ENCODE results near the gene DENND1A.

Gene DENND1A

DNA sequence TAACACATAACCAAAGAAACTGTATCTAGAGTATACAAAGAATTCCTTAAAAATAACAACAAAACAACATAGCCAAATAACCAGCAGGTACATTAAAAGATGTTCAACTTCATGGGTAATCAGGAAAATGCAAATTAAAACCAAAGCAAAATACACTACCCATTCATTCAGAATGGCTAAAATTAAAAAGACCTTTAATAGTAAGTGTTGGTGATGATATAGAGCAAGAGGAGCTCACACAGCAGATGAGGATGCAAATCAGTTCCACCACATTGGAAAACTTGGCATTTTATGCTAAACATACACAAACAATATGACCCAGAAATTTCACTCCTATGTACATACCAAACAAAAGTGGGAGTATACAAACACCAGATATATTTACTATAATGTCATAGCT lies 97.8 kb downstream of the DENND1A start:
- intact Hi-C loops (cut with DNase I; ENCODE audit: low total_unique reads), result no loop called here
- peaks cover 0 to 5% (median 0%) of the 10 kb centered on the region in 4 donors for H3K4me1 ChIP-seq
- H3K27ac ChIP-seq, result no peak overlapping the region
- DNase-seq, result no peak
- TF ChIP-seq, protein P1, sequence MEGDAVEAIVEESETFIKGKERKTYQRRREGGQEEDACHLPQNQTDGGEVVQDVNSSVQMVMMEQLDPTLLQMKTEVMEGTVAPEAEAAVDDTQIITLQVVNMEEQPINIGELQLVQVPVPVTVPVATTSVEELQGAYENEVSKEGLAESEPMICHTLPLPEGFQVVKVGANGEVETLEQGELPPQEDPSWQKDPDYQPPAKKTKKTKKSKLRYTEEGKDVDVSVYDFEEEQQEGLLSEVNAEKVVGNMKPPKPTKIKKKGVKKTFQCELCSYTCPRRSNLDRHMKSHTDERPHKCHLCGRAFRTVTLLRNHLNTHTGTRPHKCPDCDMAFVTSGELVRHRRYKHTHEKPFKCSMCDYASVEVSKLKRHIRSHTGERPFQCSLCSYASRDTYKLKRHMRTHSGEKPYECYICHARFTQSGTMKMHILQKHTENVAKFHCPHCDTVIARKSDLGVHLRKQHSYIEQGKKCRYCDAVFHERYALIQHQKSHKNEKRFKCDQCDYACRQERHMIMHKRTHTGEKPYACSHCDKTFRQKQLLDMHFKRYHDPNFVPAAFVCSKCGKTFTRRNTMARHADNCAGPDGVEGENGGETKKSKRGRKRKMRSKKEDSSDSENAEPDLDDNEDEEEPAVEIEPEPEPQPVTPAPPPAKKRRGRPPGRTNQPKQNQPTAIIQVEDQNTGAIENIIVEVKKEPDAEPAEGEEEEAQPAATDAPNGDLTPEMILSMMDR (IDR thresholded peaks at IDR 0.05), result no peak
- no peak overlapping the region for H3K4me3 ChIP-seq
- peaks cover 4 to 17% (median 11%) of the 10 kb centered on the region in 3 donors for H3K9me3 ChIP-seq
- no peaks in the 10 kb centered on the region for H3K27me3 ChIP-seq
- H3K36me3 ChIP-seq, result peaks cover 0 to 5% (median 0%) of the 10 kb centered on the region in 3 donors

DNA sequence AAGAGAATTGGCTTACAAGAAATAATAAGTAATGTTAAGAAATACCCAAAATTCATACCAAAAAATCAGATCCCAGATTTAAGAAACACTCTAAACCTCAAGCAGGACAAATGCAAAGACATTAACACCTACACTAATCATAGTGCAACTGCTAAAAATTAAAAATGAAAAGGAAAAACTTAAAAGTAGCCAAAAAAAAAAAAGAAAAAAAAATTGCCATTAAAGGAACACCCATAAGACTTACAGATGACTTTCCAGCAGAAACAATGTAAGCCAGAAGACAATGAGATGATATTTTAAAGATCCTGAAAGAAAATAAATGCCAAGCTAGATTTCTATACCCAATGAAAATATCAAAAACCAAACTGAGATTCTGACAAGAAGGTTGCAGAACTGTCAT lies 101.5 kb downstream of the DENND1A start:
- intact Hi-C loops (cut with DNase I; ENCODE audit: low total_unique reads), result no loop called here
- Histone ChIP-seq H3K4me3 (no peak overlapping the region), H3K27ac (no peak overlapping the region), H3K4me1 (no peaks in the 10 kb centered on the region), H3K9me3 (peaks cover 4 to 17% (median 11%) of the 10 kb centered on the region in 3 donors), H3K27me3 (no peaks in the 10 kb centered on the region), H3K36me3 (peaks cover 0 to 5% (median 0%) of the 10 kb centered on the region in 3 donors)
- no peak for DNase-seq
- TF ChIP-seq, protein P1 (IDR thresholded peaks at IDR 0.05), result no peak

DNA sequence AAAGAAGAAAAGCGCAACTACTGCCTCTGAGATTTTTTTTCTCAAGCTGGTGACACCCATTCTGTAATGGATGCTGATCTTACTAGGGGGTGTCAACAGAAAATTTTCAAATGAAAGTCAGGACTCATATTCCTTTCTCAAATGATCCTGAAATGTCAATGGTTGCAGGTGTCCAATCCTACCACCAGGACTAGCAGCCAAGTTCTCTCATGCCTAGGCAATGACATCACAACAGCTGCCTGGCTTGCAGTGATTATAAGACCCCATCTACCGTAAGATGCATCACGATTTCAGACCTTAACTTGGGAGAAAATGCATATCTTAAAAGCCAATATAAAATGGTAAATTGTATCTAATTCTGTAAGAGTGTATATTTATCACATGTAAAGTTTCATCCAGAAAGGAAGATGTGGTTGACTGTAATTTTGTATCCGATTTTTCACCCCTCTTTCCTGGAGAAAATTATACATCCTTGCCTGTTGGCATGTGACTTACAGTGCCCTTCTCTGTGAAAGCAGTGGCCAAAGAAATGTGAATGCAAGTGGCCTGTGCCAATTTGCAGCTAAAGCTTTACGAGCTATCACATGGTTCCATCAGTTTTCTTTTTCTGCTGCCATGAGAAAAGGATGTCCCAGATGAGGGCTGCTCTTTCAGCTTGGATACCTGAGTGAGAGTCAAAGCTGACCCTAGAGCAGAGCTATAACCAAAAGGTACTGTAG lies 104.4 kb downstream of the DENND1A start:
- intact Hi-C loops (cut with DNase I; ENCODE audit: low total_unique reads), result no loop called here
- no peak overlapping the region for H3K27ac ChIP-seq
- H3K27me3 ChIP-seq, result no peaks in the 10 kb centered on the region
- no peaks in the 10 kb centered on the region for H3K4me1 ChIP-seq
- peaks cover 0 to 5% (median 0%) of the 10 kb centered on the region in 3 donors for H3K36me3 ChIP-seq
- no peak for DNase-seq
- peaks cover 4 to 17% (median 11%) of the 10 kb centered on the region in 3 donors for H3K9me3 ChIP-seq
- TF ChIP-seq, protein P1 (IDR thresholded peaks at IDR 0.05), result no peak
- H3K4me3 ChIP-seq, result no peak overlapping the region

DNA sequence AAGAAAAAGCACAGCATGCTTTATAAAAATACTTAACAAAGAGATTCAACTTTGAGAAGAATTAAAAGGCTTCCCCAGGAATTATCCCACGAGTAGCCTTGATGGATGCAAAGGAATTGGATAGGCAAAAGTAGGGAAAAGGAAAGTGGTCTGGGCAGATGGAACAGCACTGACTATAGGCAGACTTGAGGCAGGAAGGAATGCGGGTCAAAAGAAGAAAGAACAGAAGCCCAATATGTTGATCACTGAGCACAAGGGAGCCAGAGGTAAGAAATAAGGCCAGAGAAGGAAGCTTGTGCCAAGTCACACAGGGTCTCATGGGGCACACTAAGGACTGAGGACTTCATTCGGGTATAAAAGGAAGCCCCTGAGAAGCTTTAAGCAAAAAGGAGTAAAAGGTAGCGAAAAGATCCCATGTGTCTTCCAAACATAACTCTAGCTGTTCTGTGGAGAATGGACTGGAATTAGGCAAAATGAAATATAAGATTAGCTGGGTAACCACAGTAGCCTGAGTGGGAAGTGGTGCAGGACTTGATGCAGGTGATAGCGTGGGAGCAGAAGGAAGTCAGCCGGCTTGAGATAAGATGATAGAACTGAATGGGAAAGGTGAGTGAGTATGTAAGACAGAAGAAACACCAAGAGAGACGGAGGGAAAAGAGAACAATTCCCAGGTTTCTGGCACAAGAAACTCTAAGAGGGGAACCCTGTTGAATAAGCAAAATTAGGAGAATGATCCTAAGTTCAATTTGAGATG lies 106.6 kb downstream of the DENND1A start:
- H3K27ac ChIP-seq, result no peak overlapping the region
- no peak for DNase-seq
- TF ChIP-seq, protein P1 (IDR thresholded peaks at IDR 0.05), result no peak
- no peak overlapping the region for H3K4me3 ChIP-seq
- intact Hi-C loops (cut with DNase I; ENCODE audit: low total_unique reads), result no loop called here
- no peaks in the 10 kb centered on the region for H3K4me1 ChIP-seq
- no peaks in the 10 kb centered on the region for H3K36me3 ChIP-seq
- no peaks in the 10 kb centered on the region for H3K27me3 ChIP-seq
- peaks cover 0 to 10% (median 6%) of the 10 kb centered on the region in 3 donors for H3K9me3 ChIP-seq

DNA sequence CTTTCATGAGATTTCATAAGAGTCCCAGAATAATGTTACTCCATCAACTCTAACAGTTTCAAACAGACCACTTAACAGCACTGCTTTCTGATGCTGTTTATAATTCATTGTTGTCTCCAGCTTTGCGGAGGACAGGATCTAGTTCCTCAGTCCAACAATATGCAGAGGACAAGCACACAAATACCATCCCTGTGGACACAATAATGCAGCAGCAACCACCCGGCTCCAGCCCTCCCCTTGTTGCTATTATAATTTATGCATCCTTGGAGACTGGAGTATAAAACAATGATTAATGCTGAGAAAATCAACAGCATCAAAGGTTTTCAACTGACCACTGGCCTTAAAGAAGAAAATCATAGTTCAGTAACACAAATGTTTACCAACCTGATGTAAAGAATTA lies 108.3 kb downstream of the DENND1A start:
- no peak overlapping the region for H3K27ac ChIP-seq
- intact Hi-C loops (cut with DNase I; ENCODE audit: low total_unique reads), result no loop called here
- H3K27me3 ChIP-seq, result no peaks in the 10 kb centered on the region
- no peak for DNase-seq
- H3K36me3 ChIP-seq, result no peaks in the 10 kb centered on the region
- no peak overlapping the region for H3K4me3 ChIP-seq
- H3K9me3 ChIP-seq, result no peaks in the 10 kb centered on the region
- no peaks in the 10 kb centered on the region for H3K4me1 ChIP-seq
- TF ChIP-seq, protein P1 (IDR thresholded peaks at IDR 0.05), result no peak

Data from tibial artery (tissue), 4 donors.